OCI-LY7 (cell line): ENCODE results near the gene OPCML. TPM values are rescaled to one million over a fixed set of nuclear protein-coding genes. Genes with fewer than 3 reads are reported as not detected.

Source experiments
- BruUV-seq: library from RNA; stranded (reverse); fragments of 400-500 nt; replicated peaks from 2 replicates; lab custom pipeline; 2021; lab: Mats Ljungman, UMichigan
- CTCF ChIA-PET: fragments of 300-600 bp; sonication (Branson Sonifier 250); formaldehyde crosslinking; loops from one replicate; lab custom pipeline; 2022; ENCODE audit warnings: antibody characterized with exemption; ENCODE audit not compliant: unreplicated experiment; lab: Charles Lee
- POLR2A ChIA-PET: fragments of 300-600 bp; sonication (Branson Sonifier 250); formaldehyde crosslinking; loops from one replicate; lab custom pipeline; 2022; ENCODE audit warnings: antibody characterized with exemption; lab: Charles Lee
- DNase-seq: peaks from one replicate; pipeline ENCODE4 v3.0.0-alpha.2; 2015; ENCODE audit warnings: low spot score
- H2AFZ ChIP-seq: fragments of 200-600 bp; sonication (generic), shearing (Covaris generic); 2 replicates; pipeline ENCODE4 v1.6.1; 2014; ENCODE audit warnings: mild to moderate bottlenecking, antibody characterized with exemption, low read length, moderate library complexity
- H3K27ac ChIP-seq: fragments of 200-600 bp; sonication (generic); 2 replicates; pipeline ENCODE4 v1.5.1; 2014; ENCODE audit warnings: mixed run types, low read depth, mild to moderate bottlenecking, moderate library complexity, low read length, inconsistent platforms; ENCODE audit not compliant: poor library complexity, severe bottlenecking
- H3K36me3 ChIP-seq: fragments of 200-600 bp; sonication (generic); 2 replicates; pipeline ENCODE4 v1.6.1; 2014; ENCODE audit warnings: mild to moderate bottlenecking, antibody characterized with exemption, low read length, moderate library complexity, mixed read lengths; ENCODE audit not compliant: insufficient read depth
- H3K4me1 ChIP-seq: fragments of 200-600 bp; sonication (generic); 2 replicates; pipeline ENCODE4 v1.5.1; 2014; ENCODE audit warnings: mild to moderate bottlenecking, low read length; ENCODE audit not compliant: insufficient read depth, poor library complexity, severe bottlenecking
- H3K4me2 ChIP-seq: fragments of 200-600 bp; sonication (generic); 2 replicates; pipeline ENCODE4 v1.6.1; 2014; ENCODE audit warnings: mild to moderate bottlenecking, low read length
- H3K4me3 ChIP-seq: fragments of 200-600 bp; sonication (generic); 2 replicates; pipeline ENCODE4 v1.5.1; 2014; ENCODE audit warnings: mild to moderate bottlenecking, low read depth, low read length; ENCODE audit not compliant: poor library complexity, severe bottlenecking
- H3K79me2 ChIP-seq: fragments of 200-600 bp; sonication (generic); 2 replicates; pipeline ENCODE4 v1.6.1; 2016; ENCODE audit warnings: low read depth, mild to moderate bottlenecking, low read length, moderate library complexity, mixed read lengths; ENCODE audit not compliant: insufficient read depth
- H3K9me2 ChIP-seq: fragments of 200-600 bp; sonication (generic); 2 replicates; pipeline ENCODE4 v1.6.1; 2016; ENCODE audit warnings: mild to moderate bottlenecking, low read length, mixed read lengths; ENCODE audit not compliant: insufficient read depth
- H3K9me3 ChIP-seq: fragments of 200-600 bp; sonication (generic); 2 replicates; pipeline ENCODE4 v1.6.1; 2014; ENCODE audit warnings: mild to moderate bottlenecking, mixed run types, low read length, mixed read lengths
- H4K20me1 ChIP-seq: fragments of 200-600 bp; sonication (generic); 2 replicates; pipeline ENCODE4 v1.6.1; 2014; ENCODE audit warnings: mild to moderate bottlenecking, antibody characterized with exemption, low read length, moderate library complexity, mixed read lengths; ENCODE audit not compliant: insufficient read depth
- CTCF ChIP-seq: fragments of 200-600 bp; sonication (generic); conservative IDR thresholded peaks from 2 replicates; pipeline ENCODE4 v1.5.1; 2014; ENCODE audit warnings: mild to moderate bottlenecking, antibody characterized with exemption, low read length, moderate library complexity, mixed read lengths
- EZH2phosphoT487 ChIP-seq: fragments of 200-600 bp; sonication (generic); IDR thresholded peaks from 2 replicates; pipeline ENCODE4 v1.6.1; 2018; ENCODE audit warnings: low read depth, borderline replicate concordance, mild to moderate bottlenecking, mixed run types, antibody characterized with exemption, low read length, moderate library complexity, mixed read lengths
- intact Hi-C: fragments of 100-400 bp; cut with micrococcal nuclease; formaldehyde crosslinking; loops from one replicate; pipeline ENCODE4 v1.10.0; 2022; ENCODE audit not compliant: unreplicated experiment
- total RNA-seq, 2 experiments: library from RNA; depleted of rRNA in 1 of 2; stranded (reverse); fragments of >200 nt in 1 of 2; shearing (Covaris generic) in 1 of 2; gene quantifications; 2 replicates each; pipeline ENCODE4 v1.2.3, GENCODE V29; 2014 to 2022

OPCML gene
- total RNA-seq, 2 experiments from 2014 or later, result not detected

GRCh38 chr11:133253570-133253969, 278.7 kb downstream of the OPCML start:
- POLR2A ChIA-PET, result no interaction called here
- H2AFZ ChIP-seq, result no peak overlapping the region
- no peaks in the 10 kb centered on the region for H3K4me1 ChIP-seq
- intact Hi-C loops, result no loop called here
- no peaks in the 10 kb centered on the region for H3K9me2 ChIP-seq
- no peaks in the 10 kb centered on the region for H3K36me3 ChIP-seq
- H3K27ac ChIP-seq, result no peak overlapping the region
- no peak overlapping the region for H3K4me2 ChIP-seq
- H3K4me3 ChIP-seq, result no peak overlapping the region
- no TSS peak for BruUV-seq
- H3K79me2 ChIP-seq, result no peaks in the 10 kb centered on the region
- TF ChIP-seq EZH2phosphoT487 (no peak), CTCF (no peak)
- H4K20me1 ChIP-seq, result no peaks in the 10 kb centered on the region
- H3K9me3 ChIP-seq, result no peaks in the 10 kb centered on the region
- no peak for DNase-seq
- CTCF ChIA-PET, result no interaction called here

DNA sequence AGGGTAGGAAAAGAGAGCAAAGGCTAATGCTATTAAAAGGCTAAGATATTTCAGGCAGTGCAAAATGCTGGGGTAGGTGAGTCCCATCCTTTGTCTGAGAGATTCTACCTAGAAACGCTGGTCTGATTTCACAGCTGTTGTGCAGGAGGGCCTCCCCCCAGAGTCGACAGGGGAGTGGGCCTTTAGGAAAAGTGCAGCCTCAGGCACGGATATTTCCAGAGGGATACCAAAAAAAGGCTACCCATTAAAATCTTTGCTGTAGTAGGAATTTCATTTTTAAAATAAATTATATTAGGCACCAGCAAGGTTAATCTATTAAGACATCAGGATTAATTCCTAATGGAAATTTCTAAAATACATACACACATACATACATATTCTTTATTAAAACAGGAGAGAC, 280.5 kb downstream of the OPCML start:
- Histone ChIP-seq H3K4me3 (no peak overlapping the region), H3K27ac (no peak overlapping the region), H3K4me2 (no peak overlapping the region), H3K79me2 (no peaks in the 10 kb centered on the region), H4K20me1 (no peaks in the 10 kb centered on the region), H3K36me3 (no peaks in the 10 kb centered on the region), H3K9me2 (no peaks in the 10 kb centered on the region), H3K9me3 (no peaks in the 10 kb centered on the region), H2AFZ (no peak overlapping the region), H3K4me1 (no peaks in the 10 kb centered on the region)
- BruUV-seq, result no TSS peak
- intact Hi-C loops, result no loop called here
- POLR2A ChIA-PET, result no interaction called here
- CTCF ChIA-PET, result no interaction called here
- TF ChIP-seq EZH2phosphoT487 (no peak), CTCF (no peak)
- DNase-seq, result no peak

DNA sequence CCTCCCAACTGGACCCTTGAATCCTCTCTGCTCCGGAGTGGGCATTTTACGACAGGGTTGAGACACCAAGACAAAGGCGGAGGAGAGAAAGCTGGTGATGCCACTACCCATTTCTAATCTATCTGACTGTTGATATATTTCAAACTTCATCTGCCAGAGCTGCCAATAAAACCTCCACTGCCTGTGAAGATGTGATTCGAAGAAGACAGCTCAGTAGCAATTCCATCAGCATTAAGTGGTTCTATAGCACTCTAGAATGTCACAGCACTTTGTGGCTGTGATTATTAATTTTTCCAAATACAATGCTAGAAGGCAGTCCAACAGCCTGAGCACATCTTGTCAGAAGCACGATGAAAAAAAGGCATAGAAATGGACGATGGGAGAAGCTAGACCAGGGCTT, 282.8 kb downstream of the OPCML start:
- Histone ChIP-seq H2AFZ (no peak overlapping the region), H3K9me3 (no peaks in the 10 kb centered on the region), H3K4me1 (no peaks in the 10 kb centered on the region), H3K27ac (no peak overlapping the region), H3K36me3 (no peaks in the 10 kb centered on the region), H3K4me2 (no peak overlapping the region), H4K20me1 (no peaks in the 10 kb centered on the region), H3K9me2 (no peaks in the 10 kb centered on the region), H3K79me2 (no peaks in the 10 kb centered on the region), H3K4me3 (no peak overlapping the region)
- POLR2A ChIA-PET, result no interaction called here
- DNase-seq, result no peak
- TF ChIP-seq EZH2phosphoT487, result no peak
- TF ChIP-seq CTCF, result no peak
- CTCF ChIA-PET, result no interaction called here
- no TSS peak for BruUV-seq
- intact Hi-C loops, result no loop called here
